ENCODE results near the gene COL18A1.

GRCh38 chr21:45545236-45545570 lies 140.2 kb downstream of the COL18A1 start:
- TF ChIP-seq CTCF (IDR thresholded peaks at IDR 0.05) (no peak), EZH2 (IDR thresholded peaks at IDR 0.05; ENCODE audit: borderline replicate concordance, insufficient read depth, low read depth, low read length, poor library complexity, severe bottlenecking) (no peak)
